DND-41 (cell line): ENCODE data around the gene TMEM185A.
"Not testable (repeated sequence)": the region's sequence is repeated elsewhere in the genome, so short reads cannot be mapped to it uniquely, and the experiment has no call there.

Experiments used
- ATAC-seq: fragments of 200-7000 bp; cut with Tn5 transposase; 3 replicates; pipeline ENCODE4 v1.9.1; 2021; ENCODE audit warnings: low read depth; ENCODE audit not compliant: insufficient read depth
- DNase-seq: peaks from one replicate; pipeline ENCODE4 v3.0.0-alpha.2; 2020
- H2AFZ ChIP-seq: 2 replicates; pipeline ENCODE4 v1.6.0; 2012; ENCODE audit warnings: low read depth, low read length
- H3K27ac ChIP-seq: 2 replicates; pipeline ENCODE4 v1.5.1; 2012; ENCODE audit warnings: low read length, inconsistent platforms
- H3K27me3 ChIP-seq: fragments of 200-600 bp; sonication (generic); 2 replicates; pipeline ENCODE4 v1.6.0; 2012; ENCODE audit warnings: low read length, mild to moderate bottlenecking, inconsistent platforms; ENCODE audit not compliant: insufficient read depth, poor library complexity
- H3K36me3 ChIP-seq: 2 replicates; pipeline ENCODE4 v1.5.1; 2012; ENCODE audit warnings: low read length, inconsistent platforms; ENCODE audit not compliant: insufficient read depth
- H3K4me1 ChIP-seq: 2 replicates; pipeline ENCODE4 v1.5.1; 2012; ENCODE audit warnings: mild to moderate bottlenecking, low read length; ENCODE audit not compliant: insufficient read depth
- H3K4me2 ChIP-seq: 2 replicates; pipeline ENCODE4 v1.6.0; 2012; ENCODE audit warnings: mild to moderate bottlenecking, moderate library complexity, low read length, inconsistent platforms; ENCODE audit not compliant: insufficient read depth
- H3K4me3 ChIP-seq, 2 experiments: fragments of 200-600 bp in 1 of 2; shearing (Covaris generic) in 1 of 2; 2 replicates each; pipeline ENCODE4 v1.5.1; 2012 to 2016; ENCODE audit warnings: inconsistent platforms in 2 of 2, low read length in 2 of 2, mild to moderate bottlenecking in 2 of 2, low read depth in 1 of 2, moderate library complexity in 1 of 2
- H3K79me2 ChIP-seq: 2 replicates; pipeline ENCODE4 v1.6.0; 2012; ENCODE audit warnings: low read length, inconsistent platforms; ENCODE audit not compliant: insufficient read depth
- H3K9ac ChIP-seq: 2 replicates; pipeline ENCODE4 v1.6.0; 2012; ENCODE audit warnings: low read depth, mild to moderate bottlenecking, inconsistent platforms, low read length, moderate library complexity
- H3K9me3 ChIP-seq: 2 replicates; pipeline ENCODE4 v1.5.1; 2012; ENCODE audit warnings: low read length, moderate library complexity, mild to moderate bottlenecking, inconsistent platforms; ENCODE audit not compliant: insufficient read depth, severe bottlenecking
- H4K20me1 ChIP-seq: 2 replicates; pipeline ENCODE4 v1.6.0; 2012; ENCODE audit warnings: low read length; ENCODE audit not compliant: insufficient read depth
- EZH2 ChIP-seq: IDR thresholded peaks from 3 replicates; pipeline ENCODE4 v1.6.1; 2012; ENCODE audit warnings: borderline replicate concordance, low read depth, mild to moderate bottlenecking, moderate library complexity, low read length, inconsistent platforms; ENCODE audit not compliant: severe bottlenecking
- TF ChIP-seq, protein P1 (sequence below): IDR thresholded peaks from 2 replicates; pipeline ENCODE4 v1.5.1; 2012; ENCODE audit warnings: borderline replicate concordance, low read length, moderate library complexity, mild to moderate bottlenecking; ENCODE audit not compliant: poor library complexity, severe bottlenecking; ENCODE audit errors: extremely low read depth

TMEM185A gene

DNA sequence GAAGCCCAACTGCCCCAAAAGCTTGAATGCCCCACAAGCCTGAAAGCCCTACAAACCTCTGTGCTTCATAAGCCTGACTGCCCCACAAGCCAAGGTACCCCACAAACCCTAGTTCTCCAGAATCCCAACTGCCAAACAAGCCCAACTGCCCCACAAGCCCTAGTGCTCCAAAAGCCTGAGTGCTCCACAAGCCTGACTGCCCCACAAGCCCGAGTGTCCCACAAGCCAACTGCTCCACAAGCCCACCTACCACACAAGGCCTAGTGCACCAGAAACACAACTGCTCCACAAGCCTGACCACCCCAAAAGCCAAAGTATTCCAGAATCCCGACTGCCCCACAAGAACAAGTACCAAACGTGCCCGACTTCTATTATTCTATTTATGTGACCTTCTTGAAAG is 68.2 kb downstream of the TMEM185A start:
- no peaks in the 10 kb centered on the region for H3K4me1 ChIP-seq
- no peak overlapping the region for H3K4me3 ChIP-seq
- no peak overlapping the region for H3K9ac ChIP-seq
- H3K36me3 ChIP-seq, result no peaks in the 10 kb centered on the region
- no peaks in the 10 kb centered on the region for H3K27me3 ChIP-seq
- no peak for DNase-seq
- H3K4me2 ChIP-seq, result no peak overlapping the region
- H4K20me1 ChIP-seq, result no peaks in the 10 kb centered on the region
- TF ChIP-seq, protein P1, sequence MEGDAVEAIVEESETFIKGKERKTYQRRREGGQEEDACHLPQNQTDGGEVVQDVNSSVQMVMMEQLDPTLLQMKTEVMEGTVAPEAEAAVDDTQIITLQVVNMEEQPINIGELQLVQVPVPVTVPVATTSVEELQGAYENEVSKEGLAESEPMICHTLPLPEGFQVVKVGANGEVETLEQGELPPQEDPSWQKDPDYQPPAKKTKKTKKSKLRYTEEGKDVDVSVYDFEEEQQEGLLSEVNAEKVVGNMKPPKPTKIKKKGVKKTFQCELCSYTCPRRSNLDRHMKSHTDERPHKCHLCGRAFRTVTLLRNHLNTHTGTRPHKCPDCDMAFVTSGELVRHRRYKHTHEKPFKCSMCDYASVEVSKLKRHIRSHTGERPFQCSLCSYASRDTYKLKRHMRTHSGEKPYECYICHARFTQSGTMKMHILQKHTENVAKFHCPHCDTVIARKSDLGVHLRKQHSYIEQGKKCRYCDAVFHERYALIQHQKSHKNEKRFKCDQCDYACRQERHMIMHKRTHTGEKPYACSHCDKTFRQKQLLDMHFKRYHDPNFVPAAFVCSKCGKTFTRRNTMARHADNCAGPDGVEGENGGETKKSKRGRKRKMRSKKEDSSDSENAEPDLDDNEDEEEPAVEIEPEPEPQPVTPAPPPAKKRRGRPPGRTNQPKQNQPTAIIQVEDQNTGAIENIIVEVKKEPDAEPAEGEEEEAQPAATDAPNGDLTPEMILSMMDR, result no peak
- no peak for TF ChIP-seq EZH2
- no peak overlapping the region for H2AFZ ChIP-seq
- H3K27ac ChIP-seq, result no peak overlapping the region
- ATAC-seq, result no peak
- no peaks in the 10 kb centered on the region for H3K9me3 ChIP-seq
- H3K79me2 ChIP-seq, result no peaks in the 10 kb centered on the region

DNA sequence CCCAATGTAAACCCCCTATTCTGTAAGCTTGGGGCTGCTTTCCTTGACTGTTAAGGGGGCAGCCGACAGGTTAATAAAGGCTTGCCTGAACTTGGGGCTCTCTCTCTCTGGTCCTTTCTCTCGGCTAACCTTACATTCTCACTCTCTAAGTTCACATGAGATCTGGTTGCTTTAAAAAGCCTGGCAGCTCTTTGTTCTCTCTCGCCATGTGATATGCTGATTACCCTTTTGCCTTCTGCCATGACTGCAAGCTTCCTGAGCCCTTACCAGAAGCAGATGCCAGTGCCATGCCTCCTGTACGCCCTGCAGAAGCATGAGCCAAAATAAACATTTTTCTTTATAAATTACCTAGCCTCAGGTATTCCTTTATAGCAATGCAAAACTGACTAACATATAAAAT is 76.3 kb downstream of the TMEM185A start:
- not testable (repeated sequence) for DNase-seq, H3K36me3 ChIP-seq, H3K4me1 ChIP-seq, H3K27ac ChIP-seq, H3K4me2 ChIP-seq, H3K27me3 ChIP-seq, H3K9ac ChIP-seq, H3K4me3 ChIP-seq, H2AFZ ChIP-seq, H3K9me3 ChIP-seq, ATAC-seq, H3K79me2 ChIP-seq, H4K20me1 ChIP-seq

DNA sequence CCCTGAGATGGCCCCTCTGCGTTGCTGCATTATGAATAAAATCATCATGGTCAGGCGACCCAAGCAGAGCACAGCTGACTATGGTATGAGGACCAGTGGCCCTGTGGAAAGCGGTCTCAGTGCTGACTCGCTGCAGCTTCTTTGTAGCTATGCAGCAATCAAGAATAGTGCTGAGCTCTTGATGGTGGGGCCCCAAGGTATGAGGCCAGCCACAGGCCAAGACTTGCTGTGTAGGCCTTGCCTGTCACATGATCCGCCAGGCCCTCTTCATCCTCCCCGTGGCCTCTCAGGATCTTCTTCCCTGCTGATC is 79.7 kb downstream of the TMEM185A start:
- not testable (repeated sequence) for H3K27me3 ChIP-seq, H3K4me3 ChIP-seq, H3K4me1 ChIP-seq, DNase-seq, H3K36me3 ChIP-seq, H3K9me3 ChIP-seq, ATAC-seq, H2AFZ ChIP-seq, H3K79me2 ChIP-seq, H3K4me2 ChIP-seq, H3K27ac ChIP-seq, H3K9ac ChIP-seq, H4K20me1 ChIP-seq

DNA sequence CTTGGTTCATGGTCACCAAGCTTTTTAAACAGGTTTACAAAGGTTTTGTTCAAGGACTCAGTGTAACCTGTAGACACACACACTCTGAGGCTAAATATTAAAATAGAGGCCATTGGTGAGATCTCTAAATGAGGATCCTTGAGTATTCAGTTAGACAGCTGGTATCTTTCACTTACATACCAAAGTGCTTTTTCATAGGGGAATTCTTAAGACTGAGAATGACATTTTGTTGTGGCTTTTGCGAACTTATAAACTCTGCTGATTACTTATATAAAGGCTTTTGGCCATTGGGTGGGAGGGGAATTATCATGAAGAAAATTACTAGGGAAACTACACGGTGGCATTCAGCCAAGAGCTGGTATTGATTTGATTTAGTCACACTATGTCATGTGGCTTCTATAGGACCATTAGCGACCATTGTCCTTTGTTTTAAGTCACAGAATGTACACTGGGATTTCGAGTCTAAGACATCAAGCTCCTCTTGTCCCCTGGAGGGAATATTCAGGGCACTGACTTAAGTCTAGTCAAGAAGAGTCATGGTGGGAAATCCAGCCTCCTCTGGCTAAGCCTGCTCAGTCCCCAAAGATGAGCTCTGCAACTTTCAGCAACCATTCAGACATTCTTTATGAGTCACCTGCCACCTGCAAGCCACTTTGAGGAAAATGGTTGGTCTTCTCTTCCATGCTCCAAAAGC is 80.2 kb downstream of the TMEM185A start:
- not testable (repeated sequence) for H3K4me3 ChIP-seq, ATAC-seq

DNA sequence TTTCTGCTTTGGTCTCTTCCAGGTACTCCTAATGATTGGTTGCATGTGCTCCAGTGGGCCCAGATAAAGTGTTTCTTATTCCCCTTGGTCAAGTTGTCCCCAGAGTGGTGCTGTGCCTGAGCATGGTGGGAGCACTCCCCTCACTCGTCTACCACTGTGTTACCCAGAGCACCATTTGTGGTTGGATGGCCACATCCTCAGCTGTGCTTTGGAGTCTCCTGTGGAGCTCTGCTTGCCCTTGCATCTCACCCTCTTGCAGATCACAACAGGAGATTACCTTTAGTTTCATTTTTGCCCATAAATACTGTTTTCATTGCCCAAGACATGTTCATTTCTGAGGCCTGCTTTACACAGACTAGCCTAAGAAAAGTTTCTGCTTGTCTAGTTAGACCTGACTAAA is 81.1 kb downstream of the TMEM185A start:
- not testable (repeated sequence) for H3K27ac ChIP-seq, H3K79me2 ChIP-seq, H3K27me3 ChIP-seq, H3K9me3 ChIP-seq, H4K20me1 ChIP-seq, H3K4me2 ChIP-seq, H3K4me1 ChIP-seq, H3K9ac ChIP-seq, DNase-seq, H3K4me3 ChIP-seq, H3K36me3 ChIP-seq, H2AFZ ChIP-seq
- peak; percentile 60 for ATAC-seq

More for the DNA sequence above, 80.2 kb downstream of the TMEM185A start:
- H4K20me1 ChIP-seq, H3K79me2 ChIP-seq, H3K36me3 ChIP-seq, H2AFZ ChIP-seq, H3K4me1 ChIP-seq, H3K9me3 ChIP-seq, H3K27me3 ChIP-seq, DNase-seq, H3K9ac ChIP-seq, H3K27ac ChIP-seq, H3K4me2 ChIP-seq: not testable (repeated sequence)

DNA sequence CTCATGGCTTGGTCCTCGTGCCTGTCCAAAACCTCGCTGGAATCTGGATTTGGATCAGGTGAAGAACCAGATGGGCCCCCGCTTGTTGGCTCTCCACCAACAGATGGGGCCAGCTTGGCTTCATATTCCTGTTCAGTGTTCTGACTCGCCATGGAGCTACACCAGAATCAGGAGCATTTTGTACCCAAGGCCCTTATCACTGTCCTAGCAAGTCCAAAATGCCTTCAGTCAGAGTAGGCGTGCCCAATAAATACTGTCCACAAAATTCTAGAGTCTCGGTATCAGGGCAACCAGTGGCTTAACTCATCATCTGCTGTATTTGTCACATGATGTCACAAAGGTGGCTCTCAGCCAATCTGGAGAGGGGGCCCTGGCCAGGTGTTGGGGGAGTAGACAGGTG is 81.9 kb downstream of the TMEM185A start, which contains the start of gene HSFX3:
Gene HSFX3, minus strand, starts transcription at position 224 of the 400 bp plus-strand sequence. Its CDS starts 72 bp downstream, at position 152.
- not testable (repeated sequence) for H2AFZ ChIP-seq, H3K4me2 ChIP-seq, H3K79me2 ChIP-seq, H4K20me1 ChIP-seq, ATAC-seq, H3K4me1 ChIP-seq, H3K9ac ChIP-seq, H3K27ac ChIP-seq, DNase-seq, H3K9me3 ChIP-seq, H3K4me3 ChIP-seq, H3K27me3 ChIP-seq, H3K36me3 ChIP-seq

DNA sequence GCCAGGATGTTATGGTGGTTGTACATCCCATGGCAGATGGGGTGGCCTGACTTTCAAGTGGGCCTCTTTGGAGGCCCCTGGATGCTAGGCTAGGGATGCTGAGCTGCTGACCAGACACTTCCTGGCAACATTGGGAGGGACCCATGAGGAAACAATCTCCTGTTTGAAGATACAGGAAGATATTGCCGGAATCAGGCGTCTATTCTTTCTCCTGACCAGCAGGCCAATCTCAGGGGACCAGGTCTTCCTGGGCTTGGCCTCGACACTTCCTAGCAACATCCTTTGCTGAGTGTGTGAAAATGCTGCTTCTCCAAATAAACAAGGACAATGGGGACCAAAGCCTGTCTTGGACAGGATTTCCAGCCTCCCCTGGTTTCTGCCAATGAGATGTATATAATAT is 83.8 kb downstream of the TMEM185A start:
- not testable (repeated sequence) for H3K9me3 ChIP-seq, H3K4me1 ChIP-seq, H3K9ac ChIP-seq, H3K79me2 ChIP-seq, H2AFZ ChIP-seq, H3K27me3 ChIP-seq, H3K36me3 ChIP-seq, ATAC-seq, H3K27ac ChIP-seq, H3K4me3 ChIP-seq, DNase-seq, H3K4me2 ChIP-seq, H4K20me1 ChIP-seq
